CD4-positive, alpha-beta T cell treated with Interleukin-17A for 1 hour (primary cell): ENCODE data around the gene RNF222.

Experiments
- DNase-seq: peaks from one replicate; pipeline ENCODE4 v3.0.0-alpha.2; 2020

Gene RNF222, protein sequence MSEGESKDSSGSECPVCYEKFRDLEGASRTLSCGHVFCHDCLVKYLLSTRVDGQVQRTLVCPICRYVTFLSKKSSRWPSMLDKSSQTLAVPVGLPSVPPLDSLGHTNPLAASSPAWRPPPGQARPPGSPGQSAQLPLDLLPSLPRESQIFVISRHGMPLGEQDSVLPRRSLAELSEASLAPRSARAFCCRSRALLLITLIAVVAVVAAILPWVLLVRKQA

DNA sequence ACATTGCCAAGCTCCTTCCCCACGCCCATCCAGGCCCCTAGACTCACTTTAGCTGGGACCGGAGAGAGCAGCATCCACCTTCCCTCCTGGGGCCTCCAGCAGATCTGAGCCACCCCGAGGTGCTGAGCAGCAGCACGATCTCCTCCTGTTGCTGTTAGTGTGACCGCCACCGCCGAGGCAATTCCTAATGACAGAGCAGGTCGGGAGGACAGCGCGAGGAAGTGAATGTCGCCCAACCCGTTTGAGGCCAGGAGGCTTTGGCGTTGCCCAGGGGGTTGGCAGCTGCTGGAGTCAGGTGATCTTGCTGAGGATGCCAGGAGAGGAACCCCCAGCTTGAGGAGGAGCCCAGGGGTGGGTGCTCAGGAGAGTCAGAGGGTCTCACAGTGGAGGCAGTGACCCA lies at the start of gene RNF222:
TSS of gene RNF222 (minus strand) at position 192 of the 400 bp plus-strand sequence. CDS start 4,366 bp downstream, outside the sequence.
- DNase-seq: no peak

GRCh38 chr17:8445536-8445935 lies 47.9 kb upstream of the RNF222 start:
- DNase-seq: no peak

DNA sequence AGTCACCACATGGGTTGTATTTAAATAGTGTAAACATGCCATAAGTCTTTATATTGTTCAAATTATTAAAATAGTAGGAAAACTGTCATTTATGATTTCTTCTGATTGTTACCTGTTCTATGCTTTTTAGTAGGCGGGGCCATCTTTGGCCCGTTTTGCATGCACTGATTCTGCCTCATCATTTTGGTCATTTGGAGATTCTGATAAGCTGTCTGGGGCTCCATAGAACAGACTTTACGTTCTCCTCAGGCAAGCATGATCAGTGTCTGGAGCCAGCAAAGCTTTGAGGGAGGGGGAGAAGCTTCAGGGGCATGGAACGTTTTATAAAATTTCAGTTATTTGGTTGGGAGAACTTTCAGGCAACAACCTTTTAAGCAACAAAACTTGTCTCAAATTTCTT lies 46.9 kb upstream of the RNF222 start:
- no peak for DNase-seq

- no peak for DNase-seq
Measured at GRCh38 chr17:8443756-8444155, 46.1 kb upstream of the RNF222 start.

DNA sequence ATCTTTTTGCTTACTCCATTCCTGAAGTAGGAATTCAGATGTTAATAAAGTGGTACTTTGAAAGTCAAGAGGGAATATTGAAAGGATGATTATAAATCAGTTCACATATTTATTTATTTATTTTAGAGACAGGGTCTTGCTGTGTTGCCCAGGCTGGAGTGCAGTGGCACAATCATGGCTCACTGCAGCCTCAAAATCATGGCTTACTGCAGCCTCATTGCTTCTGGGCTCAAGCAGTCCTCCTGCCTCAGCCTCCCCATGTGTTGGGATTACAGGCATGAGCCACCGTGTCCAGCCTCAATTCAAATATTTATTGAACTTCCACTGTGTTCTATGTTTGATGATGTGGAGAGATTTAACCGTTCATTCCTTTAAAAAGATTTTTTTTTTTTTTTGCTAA lies 44.7 kb upstream of the RNF222 start:
- no peak for DNase-seq

DNA sequence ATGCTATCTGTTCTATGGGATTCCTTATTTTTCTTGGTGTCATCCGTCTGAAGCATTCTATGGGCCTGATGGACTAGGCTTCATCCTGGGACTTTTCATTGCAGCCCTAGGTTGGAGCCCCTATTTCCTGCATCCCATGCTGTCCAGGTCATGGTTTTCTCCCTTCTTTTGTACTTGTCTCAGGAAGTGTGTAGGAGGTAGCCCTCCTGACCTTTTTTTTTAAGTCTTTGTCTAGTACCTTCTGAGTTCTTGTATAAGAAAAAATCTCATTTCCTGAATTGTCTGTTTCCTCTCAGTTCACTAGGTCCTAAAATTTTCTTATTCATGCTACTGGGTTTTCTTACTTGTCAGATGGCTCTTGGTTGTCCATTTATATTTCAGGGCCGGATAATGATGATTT lies 44.1 kb upstream of the RNF222 start:
- no peak for DNase-seq

- no peak for DNase-seq
Measured at GRCh38 chr17:8439681-8440080, 42.1 kb upstream of the RNF222 start.

DNA sequence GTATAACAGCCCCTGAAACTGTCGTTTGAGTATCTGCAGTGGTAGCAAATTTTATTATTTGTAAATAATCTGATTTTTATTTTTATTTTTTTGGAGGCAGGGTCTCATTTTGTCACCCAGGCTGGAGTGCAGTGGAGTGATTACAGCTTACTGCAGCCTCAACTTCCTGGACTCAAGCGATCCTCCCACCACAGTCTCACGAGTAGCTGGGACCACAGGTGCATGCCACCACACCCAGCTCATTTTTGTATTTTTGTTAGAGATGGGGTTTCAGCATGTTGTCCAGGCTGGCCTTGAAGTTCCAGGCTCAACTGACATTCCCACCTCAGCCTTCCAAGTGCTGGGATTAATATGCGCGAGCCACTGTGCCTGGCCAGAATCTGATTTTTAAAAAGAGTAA lies 40.8 kb upstream of the RNF222 start:
- peak; percentile 31 for DNase-seq

- no peak for DNase-seq
Measured at GRCh38 chr17:8436844-8437171, 39.2 kb upstream of the RNF222 start.

GRCh38 chr17:8436169-8436843 lies 38.7 kb upstream of the RNF222 start:
- DNase-seq: peak; percentile 65

GRCh38 chr17:8435245-8436168 lies 37.9 kb upstream of the RNF222 start, which contains the start of gene NDEL1:
NDEL1 (plus strand) TSS chr17:8435884; CDS start chr17:8444272, 8,388 bp downstream.
- peak; percentile 98 for DNase-seq

DNA sequence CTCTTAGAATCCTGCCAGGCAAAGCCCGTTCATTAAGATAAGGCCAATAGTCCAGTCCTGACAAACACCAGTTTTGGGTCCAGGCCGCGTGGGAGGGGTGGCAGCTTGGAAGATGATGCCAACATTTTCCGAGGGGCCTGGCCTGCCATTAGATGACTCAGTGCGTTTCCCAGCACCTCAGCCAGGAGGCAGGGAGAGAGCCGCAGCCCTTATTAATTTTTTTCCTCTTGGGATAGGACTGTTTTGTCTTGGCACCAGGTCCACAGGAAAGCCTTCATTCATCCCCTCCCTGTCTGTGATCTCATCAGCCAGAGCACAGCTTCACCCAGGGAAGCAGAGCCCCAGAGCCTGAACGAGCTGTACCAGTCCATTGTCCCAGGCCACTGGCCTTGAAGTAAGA lies 33.3 kb upstream of the RNF222 start:
- DNase-seq: no peak

DNA sequence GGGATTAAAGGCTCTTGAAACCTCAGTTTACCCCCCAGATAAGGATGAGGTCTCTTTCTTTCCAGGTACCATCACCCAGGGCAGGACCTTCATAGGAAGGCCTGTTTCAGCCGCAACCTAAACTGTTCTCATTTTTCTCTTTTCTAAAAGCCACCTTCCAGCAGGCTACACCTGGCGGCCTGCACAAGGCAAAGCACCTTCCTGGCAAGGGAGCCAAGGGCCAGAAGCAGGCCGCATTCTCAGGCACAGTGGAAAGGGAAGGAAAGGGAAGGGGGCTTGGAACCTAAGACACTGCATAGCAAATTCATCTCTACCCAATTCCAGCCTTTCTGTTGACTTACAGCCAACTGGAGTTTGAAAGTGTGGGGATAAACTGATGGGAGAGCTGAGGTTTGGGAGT lies 29.2 kb upstream of the RNF222 start:
- DNase-seq: no peak

- no peak for DNase-seq
Measured at GRCh38 chr17:8426094-8426720, 28.6 kb upstream of the RNF222 start.

- no peak for DNase-seq
Measured at GRCh38 chr17:8421571-8421970, 23.9 kb upstream of the RNF222 start.

DNA sequence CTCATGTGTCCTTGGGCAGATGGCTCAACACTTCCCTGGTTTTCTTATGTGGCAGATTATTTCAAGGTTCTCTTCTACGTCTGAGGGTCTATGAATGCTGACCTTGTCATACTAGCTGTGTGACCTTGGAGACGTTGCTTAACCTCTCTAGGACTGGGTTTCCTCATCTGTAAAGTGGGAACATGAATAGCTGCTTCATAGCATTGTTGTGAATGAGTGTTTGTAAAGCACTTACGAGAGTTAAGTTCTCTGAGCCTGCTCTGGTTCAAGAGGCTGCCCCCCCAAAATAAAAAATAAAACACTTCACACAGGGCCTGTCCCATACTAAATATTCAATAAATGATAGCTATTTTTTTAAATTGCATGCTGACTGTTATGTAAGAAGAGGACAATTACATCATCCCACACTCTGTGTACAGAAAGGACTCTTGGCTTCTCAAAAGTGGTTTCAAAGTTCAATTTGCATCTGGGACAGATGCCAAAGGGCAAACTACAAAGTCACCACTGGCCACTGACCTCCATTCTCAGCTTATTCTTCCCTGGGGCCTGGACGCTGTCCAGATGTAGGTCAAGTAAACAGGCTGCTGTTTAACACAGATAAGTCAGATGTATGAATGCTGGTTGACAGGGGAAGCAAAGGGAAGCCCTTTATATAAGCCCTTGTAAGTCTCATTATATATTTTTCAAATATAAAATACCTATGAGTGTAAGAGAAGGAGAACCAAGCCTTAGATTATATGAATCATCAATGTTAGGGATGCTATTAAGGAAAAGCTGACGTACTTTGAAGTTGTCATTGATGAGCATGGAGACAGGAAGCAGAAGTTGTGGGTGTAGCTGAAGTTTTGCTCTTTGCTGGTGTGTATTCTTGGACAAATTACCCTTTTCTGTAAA lies 22.7 kb upstream of the RNF222 start:
- no peak for DNase-seq

DNA sequence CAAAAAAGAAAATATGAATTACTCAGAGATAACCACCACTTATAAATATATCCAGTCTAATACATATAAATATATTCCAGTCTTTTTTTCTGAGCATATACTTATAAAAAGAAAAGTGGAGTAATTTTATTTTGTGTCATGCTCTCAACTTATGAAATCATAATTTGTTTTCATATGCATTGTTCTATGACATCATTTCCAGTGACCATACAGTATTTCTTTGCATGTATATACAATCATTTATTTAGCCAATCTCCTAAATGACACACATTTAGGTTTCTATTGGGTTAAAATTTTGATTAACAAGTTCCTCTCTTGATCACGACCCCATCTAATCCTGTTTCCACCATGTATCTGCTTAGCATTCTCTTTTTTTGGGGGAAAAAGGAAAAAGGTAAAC lies 21.7 kb upstream of the RNF222 start:
- no peak for DNase-seq

DNA sequence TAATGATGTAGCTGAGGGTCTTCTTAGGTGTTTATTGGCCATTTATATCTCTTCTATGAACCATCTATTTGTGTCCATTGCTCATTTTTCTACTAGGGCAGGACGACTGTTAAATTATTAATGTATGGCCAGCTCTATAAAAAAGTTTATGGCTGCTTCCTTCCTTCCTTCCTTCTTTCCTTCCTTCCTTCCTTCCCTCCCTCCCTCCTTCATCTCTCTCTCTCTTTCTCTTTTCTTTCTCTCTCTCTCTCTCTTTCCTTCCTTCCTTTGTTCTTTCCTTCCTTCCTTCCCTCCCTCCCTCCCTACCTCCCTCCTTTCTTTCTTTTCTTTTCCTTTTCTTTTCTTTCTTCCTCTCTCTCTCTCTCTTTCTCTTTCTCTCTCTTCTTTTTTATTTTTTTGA lies 20.8 kb upstream of the RNF222 start:
- no peak for DNase-seq

- DNase-seq: no peak
Measured at GRCh38 chr17:8417806-8418205, 20.2 kb upstream of the RNF222 start.

- no peak for DNase-seq
Measured at GRCh38 chr17:8413938-8414337, 16.3 kb upstream of the RNF222 start.

GRCh38 chr17:8413328-8413727 lies 15.7 kb upstream of the RNF222 start:
- peak; percentile 17 for DNase-seq

GRCh38 chr17:8412089-8412488 lies 14.5 kb upstream of the RNF222 start:
- no peak for DNase-seq
